Measurements from ENCODE around the gene CCSER2. TPM values are rescaled to one million over a fixed set of nuclear protein-coding genes. Genes with fewer than 3 reads are reported as not detected.

CCSER2 gene
- total RNA-seq, 1 experiment from 2014 or later: 28.9 TPM

GRCh38 chr10:84294766-84295447, 33.5 kb upstream of the CCSER2 start:
- ChIA-PET POLR2A (no interaction called here), RAD21 (ENCODE audit: low non-redundant PET in 1 of 2, low total read pairs in 2 of 2, uncharacterized antibody in 2 of 2, unreplicated experiment in 2 of 2) (no interaction called here)
- DNase-seq (ENCODE audit: low read depth, low spot score): no peak

More at GRCh38 chr10:84294766-84295447, 33.5 kb upstream of the CCSER2 start:
- H2AFZ ChIP-seq (ENCODE audit: low read depth, low read length, poor library complexity, severe bottlenecking): no peak overlapping the region
- peaks cover 19% of the 10 kb centered on the region; the same call in 1 of the 2 replicates for H3K27me3 ChIP-seq (ENCODE audit: insufficient read depth, low read length)
- no peaks in the 10 kb centered on the region for H3K4me1 ChIP-seq (ENCODE audit: control insufficient read depth in 1 of 2, insufficient read depth in 2 of 2, low read length in 2 of 2)
- CTCF ChIA-PET: no interaction called here
- no peak overlapping the region for H3K4me2 ChIP-seq (ENCODE audit: low read length)
- H3K9ac ChIP-seq (ENCODE audit: low read length): no peak overlapping the region
- H3K9me3 ChIP-seq (ENCODE audit: control insufficient read depth in 1 of 2, insufficient read depth in 1 of 2, low read depth in 1 of 2, low read length in 2 of 2): no peaks in the 10 kb centered on the region
- no peak overlapping the region for H3K27ac ChIP-seq (ENCODE audit: low read depth, low read length)
- no peaks in the 10 kb centered on the region for H4K20me1 ChIP-seq (ENCODE audit: insufficient read depth)
- H3K9me2 ChIP-seq (ENCODE audit: insufficient read depth): no peaks in the 10 kb centered on the region
- BruUV-seq (replicated peaks): no TSS peak
- H3K4me3 ChIP-seq (replicated peaks in 1 of 2; ENCODE audit: low read depth in 1 of 2, low read length in 2 of 2): no peak overlapping the region
- ATAC-seq: no peak
- H3K36me3 ChIP-seq (ENCODE audit: control insufficient read depth in 1 of 2, insufficient read depth in 2 of 2, low read length in 2 of 2): no peaks in the 10 kb centered on the region
- intact Hi-C loops (cut with micrococcal nuclease): no loop called here
- no peaks in the 10 kb centered on the region for H3K79me2 ChIP-seq (ENCODE audit: insufficient read depth, low read length)
- TF ChIP-seq RAD21 (IDR thresholded peaks at IDR 0.05; ENCODE audit: low read depth) (no peak), CTCF (IDR thresholded peaks at IDR 0.05 in 2 of 3, conservative IDR thresholded peaks at IDR 0.05 in 1 of 3; ENCODE audit: borderline replicate concordance in 1 of 3, insufficient read depth in 1 of 3, low read depth in 2 of 3, low read length in 2 of 3) (no peak), ZBTB33 (IDR thresholded peaks at IDR 0.05; ENCODE audit: extremely low read depth, insufficient replicate concordance, low read length) (no peak), FOSL1 (IDR thresholded peaks at IDR 0.05; ENCODE audit: low read depth) (no peak), EZH2phosphoT487 (IDR thresholded peaks at IDR 0.05; ENCODE audit: borderline replicate concordance) (no peak), ELF1 (IDR thresholded peaks at IDR 0.05; ENCODE audit: borderline replicate concordance, low read depth) (no peak), EGR1 (IDR thresholded peaks at IDR 0.05; ENCODE audit: low read depth) (no peak), TCF7L2 (IDR thresholded peaks at IDR 0.05; ENCODE audit: borderline replicate concordance, extremely low read depth, insufficient read depth, insufficient read length) (no peak), REST (IDR thresholded peaks at IDR 0.05; ENCODE audit: low read depth) (no peak), EZH2 (IDR thresholded peaks at IDR 0.05) (no peak), YY1 (IDR thresholded peaks at IDR 0.05; ENCODE audit: extremely low read depth, insufficient replicate concordance, low read depth, low read length) (no peak), ZFX (IDR thresholded peaks at IDR 0.05) (no peak), POLR2AphosphoS5 (IDR thresholded peaks at IDR 0.05; ENCODE audit: low read depth, low read length) (no peak), ATF3 (IDR thresholded peaks at IDR 0.05) (no peak), MAX (IDR thresholded peaks at IDR 0.05) (no peak)
